GM12875 (cell line): ENCODE results near the gene PLPP4.

Experiments
- H3K4me3 ChIP-seq: one replicate; pipeline ENCODE4 v1.5.1; 2011; ENCODE audit warnings: low read depth, low read length, control low read depth
- TF ChIP-seq, protein P1 (sequence below): IDR thresholded peaks from 2 replicates; pipeline ENCODE4 v1.5.1; 2011; ENCODE audit warnings: low read depth, mild to moderate bottlenecking, control low read depth, inconsistent platforms, low read length, moderate library complexity, borderline replicate concordance; ENCODE audit not compliant: insufficient read depth

Gene PLPP4

DNA sequence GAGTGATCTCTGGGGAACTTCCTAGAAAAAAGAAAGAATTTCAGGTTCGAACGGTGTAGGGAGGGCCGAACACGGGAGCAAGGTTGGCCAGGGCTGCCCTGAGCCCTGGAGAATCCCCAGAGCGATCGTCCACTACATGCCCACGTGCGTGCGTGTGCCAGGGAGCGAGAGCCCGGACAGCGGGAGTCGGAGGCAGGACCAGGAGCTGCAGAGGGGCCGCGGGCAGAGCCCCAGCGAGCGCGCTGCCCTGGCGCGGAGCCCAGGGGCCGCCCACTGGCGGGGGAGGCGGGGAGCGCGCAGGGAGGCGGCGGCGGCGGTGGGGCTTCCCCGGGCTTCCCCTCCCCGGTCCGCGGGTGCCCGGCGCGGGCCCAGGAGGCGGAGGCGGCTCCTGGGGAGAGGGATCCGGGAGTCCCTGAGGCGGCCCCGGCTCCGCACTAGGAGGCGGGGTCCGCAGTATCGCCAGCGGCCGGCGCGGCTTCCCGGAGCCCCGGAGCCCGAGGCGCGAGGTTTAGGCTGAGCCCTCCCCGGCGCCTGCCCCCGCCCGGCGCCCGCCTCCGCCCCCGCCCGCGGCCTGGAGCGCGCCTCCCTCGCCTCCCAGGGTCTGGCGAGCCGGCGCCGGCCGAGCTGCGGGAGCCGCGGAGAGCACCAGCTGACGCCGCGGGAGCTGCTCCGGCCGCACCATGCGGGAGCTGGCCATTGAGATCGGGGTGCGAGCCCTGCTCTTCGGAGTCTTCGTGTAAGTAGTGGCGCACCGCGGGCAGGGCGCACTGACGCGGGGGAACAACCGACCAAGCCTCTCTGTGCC lies at the start of gene PLPP4:
PLPP4 (plus strand) TSS at position 602 of the 805 bp plus-strand sequence; CDS start at position 681, 79 bp downstream.
- H3K4me3 ChIP-seq, result no peak within 1 kb of the TSS
- TF ChIP-seq, protein P1, sequence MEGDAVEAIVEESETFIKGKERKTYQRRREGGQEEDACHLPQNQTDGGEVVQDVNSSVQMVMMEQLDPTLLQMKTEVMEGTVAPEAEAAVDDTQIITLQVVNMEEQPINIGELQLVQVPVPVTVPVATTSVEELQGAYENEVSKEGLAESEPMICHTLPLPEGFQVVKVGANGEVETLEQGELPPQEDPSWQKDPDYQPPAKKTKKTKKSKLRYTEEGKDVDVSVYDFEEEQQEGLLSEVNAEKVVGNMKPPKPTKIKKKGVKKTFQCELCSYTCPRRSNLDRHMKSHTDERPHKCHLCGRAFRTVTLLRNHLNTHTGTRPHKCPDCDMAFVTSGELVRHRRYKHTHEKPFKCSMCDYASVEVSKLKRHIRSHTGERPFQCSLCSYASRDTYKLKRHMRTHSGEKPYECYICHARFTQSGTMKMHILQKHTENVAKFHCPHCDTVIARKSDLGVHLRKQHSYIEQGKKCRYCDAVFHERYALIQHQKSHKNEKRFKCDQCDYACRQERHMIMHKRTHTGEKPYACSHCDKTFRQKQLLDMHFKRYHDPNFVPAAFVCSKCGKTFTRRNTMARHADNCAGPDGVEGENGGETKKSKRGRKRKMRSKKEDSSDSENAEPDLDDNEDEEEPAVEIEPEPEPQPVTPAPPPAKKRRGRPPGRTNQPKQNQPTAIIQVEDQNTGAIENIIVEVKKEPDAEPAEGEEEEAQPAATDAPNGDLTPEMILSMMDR, result no peak

DNA sequence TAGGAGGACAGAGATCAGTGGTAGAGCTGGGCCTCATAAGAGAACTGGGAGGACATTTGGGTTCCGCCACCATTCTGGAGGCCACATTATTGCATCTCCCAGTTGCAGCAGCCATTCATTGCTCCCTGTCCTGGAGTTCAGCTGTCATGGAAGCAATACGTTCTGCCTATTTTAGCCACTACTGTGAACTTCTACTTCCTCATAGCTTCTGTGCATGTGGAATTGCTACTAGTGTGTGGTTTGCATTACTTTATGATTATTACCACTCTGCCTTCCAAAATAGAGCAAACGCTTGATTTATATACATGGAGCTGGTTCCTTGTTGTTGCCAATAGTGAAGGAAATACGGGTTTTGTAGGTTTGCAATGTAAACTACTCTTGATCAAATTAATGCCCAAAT lies 47.2 kb upstream of the PLPP4 start:
- no peak overlapping the region for H3K4me3 ChIP-seq
- TF ChIP-seq, protein P1, result no peak

DNA sequence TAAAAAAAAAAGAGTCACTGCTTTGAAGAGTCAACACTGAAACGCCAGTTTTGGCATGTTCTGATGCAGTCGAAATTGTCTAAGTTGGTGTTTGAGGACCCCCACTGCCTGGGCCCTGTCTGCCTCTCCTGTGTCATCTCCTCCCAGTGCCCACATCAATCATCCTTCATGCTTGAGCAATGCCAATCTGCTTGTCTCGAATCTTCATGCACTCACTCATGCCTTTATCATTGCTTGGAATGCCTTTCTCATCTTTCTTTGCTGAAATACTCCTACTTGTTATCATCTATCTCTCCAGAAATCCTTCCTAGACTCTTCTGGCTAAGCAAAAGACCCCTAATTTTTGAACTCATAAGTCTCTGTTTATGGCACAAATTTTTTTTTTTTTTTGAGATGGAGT lies 42.1 kb upstream of the PLPP4 start:
- TF ChIP-seq, protein P1, result no peak
- no peak overlapping the region for H3K4me3 ChIP-seq

DNA sequence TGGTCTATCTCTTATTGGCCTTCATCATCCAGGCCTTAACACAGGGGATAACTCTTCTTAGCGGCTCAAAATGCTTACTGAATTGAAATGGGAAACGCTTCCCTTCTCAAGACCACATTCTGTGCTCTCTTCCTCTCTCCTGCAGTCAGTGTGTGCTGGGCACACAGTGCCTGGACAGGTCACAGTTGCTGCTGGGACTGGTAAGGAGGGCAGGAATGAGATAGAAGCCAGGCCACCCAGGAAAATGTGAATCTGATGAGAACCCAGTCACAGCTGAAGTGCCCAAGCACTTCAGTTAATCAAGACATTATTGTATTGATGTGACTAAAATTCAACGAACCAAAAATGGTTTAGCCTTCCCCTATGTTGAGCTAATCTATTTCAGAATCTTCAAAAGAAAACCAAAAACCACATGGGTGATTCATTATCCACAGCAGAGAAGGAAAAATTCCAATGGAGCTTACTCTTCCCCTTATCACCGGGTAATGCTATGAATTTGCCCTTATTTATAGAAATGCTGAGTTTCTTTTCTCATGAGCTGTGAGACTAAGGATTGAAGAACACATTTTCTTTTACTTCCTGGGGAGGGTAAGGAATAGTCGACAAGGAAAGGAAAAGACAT lies 41.2 kb upstream of the PLPP4 start:
- H3K4me3 ChIP-seq, result no peak overlapping the region
- TF ChIP-seq, protein P1, result no peak

DNA sequence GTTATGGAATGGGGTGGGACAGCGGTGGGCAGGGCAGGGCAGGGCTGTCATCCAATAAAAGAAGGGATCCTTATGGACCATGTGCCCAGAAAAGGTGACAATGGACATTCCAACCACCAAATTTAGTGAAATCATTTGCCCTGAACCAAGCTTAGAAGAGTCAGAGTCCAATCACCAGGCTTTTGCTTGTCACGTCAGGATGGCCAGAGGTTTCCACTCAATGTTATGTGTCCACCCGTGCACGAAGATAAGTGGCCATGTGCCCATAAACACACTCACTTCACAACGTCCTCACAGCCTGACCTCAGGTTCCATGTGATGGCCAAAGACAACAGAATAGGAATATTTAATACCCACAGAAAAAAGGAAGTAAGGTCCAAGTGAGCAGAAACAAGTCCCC lies 36.6 kb upstream of the PLPP4 start:
- TF ChIP-seq, protein P1, result no peak
- no peak overlapping the region for H3K4me3 ChIP-seq

DNA sequence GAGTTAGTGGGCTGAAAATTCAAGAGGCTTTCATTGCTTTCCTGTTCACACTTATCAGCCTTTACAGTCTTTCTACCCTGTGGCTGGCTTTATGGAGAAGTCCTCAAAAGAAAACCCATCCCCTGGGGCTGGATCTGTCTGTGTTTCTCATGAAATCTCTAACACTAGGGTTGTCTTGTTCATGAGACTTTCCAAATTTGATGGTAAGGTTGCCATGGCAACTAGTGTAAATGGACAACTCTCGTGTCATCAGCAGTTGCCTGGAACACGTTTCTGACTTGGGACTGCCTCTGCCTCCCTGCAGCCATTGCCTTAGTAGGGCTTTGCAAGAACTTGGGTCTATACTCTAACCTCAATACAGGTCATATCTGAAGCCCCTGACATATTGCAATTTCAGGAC lies 35.8 kb upstream of the PLPP4 start:
- TF ChIP-seq, protein P1, result no peak
- H3K4me3 ChIP-seq, result no peak overlapping the region

DNA sequence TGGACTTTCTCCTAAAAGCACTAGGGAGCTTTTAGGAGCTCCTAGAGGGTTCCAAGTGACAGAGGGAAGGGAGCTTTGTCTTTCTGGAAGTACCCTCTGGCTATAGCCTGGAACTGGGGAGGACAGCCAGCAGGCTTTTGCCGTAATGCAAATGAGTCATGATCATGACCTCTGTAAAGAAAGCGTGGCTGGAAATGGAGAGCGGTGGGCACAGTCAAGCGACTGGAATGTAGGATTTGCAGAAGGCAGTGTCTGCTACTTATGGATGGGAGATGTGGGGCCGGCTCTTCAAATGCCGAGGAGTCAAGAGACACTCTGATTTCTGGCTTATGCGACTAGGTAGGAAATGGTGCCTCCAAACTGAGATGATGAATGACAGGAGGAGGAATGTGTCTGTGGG lies 34.6 kb upstream of the PLPP4 start:
- TF ChIP-seq, protein P1, result no peak
- H3K4me3 ChIP-seq, result no peak overlapping the region
